Stimulated activated CD4-positive, alpha-beta T cell treated with anti-CD3 and anti-CD28 coated beads, Interleukin-2, amount 100 ng/mL, for 4 hours (primary cell): ENCODE data around the gene CTIF.

Experiments
- DNase-seq: peaks from one replicate; pipeline ENCODE4 v3.0.0-alpha.2; 2020; ENCODE audit warnings: low read depth

CTIF gene

DNA sequence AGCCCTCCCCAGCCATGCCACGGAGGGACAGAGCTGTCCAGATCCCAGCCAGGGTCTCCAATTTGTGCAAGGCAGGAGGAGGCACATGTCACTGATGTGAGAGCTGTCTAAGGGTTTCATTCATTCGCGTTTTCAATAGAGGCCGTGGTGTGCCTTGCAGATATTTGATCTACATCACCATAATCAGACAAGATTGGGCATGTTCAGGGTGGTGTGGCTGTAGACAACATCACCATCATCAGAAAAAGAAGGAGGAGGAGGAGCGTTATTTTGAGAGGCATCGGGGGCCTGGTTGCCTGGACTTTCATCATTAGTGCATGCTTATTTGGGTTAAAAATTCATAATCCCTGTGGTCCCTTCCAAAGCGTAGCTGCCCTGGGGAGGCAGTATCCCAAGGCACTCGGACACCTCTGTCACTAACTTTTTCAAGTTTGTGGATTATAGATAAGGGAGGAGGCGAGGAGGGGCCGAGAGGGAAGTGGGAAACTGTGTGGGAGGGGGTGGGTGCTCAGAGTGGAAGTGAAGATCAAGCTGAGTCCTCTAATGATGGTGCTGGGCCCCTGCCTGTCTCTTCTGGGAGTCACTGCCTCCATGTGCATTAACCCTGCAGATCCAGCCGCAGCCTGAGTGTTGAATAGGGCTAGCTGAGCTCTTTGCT lies 194.1 kb downstream of the CTIF start:
- DNase-seq, result no peak

DNA sequence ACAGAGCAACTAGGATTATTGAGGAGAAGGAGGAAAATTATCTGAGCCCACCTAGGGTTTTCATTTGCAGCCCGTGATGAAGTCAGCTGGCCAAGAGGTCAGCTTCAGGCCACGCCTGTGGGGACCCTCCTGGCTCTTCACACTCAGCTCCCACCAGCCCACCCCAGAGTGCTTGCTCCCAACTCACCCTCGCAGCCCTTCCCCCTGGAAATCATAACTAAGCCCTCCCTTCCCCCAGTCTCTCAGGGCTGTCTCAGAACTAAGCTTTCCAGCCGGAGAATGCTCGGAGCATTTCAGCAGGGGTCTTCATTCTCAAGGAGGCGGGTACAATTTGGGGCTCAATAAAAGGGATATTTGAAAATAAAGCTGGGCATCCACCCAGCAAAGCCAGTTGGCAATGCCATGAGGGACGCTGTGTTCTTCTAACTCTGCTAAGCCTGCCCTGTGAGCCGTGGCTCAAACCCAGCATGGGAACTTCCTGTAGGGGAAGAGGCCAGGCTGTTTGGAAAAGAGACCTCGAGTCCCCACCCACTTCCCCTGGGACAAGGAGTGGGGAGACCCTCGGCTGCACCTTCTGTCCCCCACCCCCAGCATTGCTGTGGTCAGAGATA lies 194.9 kb downstream of the CTIF start:
- DNase-seq, result no peak

DNA sequence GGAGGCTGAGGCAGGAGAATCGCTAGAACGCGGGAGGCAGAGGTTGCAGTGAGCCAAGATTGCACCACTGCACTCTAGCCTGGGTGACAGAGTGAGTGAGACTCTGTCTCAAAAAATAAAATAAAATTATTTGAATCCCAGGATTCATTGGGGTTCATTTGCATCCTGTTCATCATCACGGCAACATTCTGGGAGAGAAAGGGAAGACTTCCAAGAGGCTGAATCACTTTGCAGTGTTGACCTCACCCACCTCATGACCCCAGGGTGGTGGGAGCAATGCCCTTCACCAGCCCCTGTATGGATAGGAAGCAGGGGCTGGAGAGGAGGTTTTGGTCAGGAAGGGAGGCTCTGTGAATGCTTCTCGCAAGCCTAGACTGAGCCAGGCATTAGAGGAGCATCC lies 195.6 kb downstream of the CTIF start:
- DNase-seq, result no peak

DNA sequence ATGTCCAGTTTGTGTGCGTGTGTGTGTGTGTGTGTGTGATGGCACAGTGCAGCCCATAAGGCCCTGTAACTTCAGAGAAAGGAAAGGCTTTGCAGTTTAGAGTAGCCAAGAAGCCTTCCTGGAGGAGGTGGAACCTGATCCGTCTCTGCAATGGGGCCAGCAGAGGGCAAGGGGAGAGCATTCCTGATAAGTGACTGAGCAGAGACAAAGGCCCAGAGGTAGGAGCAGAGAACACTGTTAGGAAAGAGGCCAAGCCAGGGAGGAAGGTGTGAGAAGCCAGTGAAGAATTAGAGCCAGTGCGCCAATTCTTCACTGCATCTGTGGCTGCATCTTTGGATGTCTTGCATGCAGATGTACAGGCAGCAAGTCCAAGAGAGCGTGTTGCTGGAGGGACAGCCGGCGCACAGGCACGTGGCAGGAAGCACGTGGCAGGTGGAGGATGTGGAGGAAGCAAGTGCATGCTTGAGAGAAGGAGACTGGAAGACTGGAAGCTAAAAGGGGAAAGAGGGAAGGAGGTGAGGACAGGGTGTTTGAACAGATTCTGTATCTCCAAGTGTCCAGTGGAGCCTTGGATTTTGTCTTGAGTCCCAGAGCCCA lies 196.3 kb downstream of the CTIF start:
- DNase-seq, result no peak

DNA sequence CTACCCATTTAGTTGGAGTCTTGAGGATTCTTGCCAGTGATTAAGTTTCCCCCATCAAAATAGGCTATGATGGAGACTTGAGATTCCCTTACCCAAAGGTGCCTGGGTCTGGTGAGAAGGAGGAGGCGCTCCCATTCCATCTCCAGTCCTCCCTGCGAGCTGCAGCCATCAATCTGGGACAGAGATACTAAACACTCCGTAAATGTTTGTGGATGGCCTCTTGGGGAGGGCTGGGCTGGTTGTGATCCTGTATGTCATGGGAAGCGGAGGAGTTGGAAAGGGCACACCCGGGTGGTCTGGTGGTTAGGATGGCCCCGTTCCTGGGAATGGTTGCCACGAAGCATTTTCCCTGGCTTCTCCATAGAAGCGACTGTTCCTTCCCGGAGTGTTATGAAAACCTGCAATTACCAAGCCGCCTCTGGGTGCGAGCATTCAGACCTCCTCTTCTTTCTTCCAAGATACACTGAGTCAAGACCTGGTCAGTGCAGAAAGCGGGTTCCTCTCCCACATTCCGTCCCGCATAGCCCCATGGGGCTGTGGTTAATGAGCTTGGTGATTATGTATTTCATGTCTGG lies 196.9 kb downstream of the CTIF start:
- no peak for DNase-seq

DNA sequence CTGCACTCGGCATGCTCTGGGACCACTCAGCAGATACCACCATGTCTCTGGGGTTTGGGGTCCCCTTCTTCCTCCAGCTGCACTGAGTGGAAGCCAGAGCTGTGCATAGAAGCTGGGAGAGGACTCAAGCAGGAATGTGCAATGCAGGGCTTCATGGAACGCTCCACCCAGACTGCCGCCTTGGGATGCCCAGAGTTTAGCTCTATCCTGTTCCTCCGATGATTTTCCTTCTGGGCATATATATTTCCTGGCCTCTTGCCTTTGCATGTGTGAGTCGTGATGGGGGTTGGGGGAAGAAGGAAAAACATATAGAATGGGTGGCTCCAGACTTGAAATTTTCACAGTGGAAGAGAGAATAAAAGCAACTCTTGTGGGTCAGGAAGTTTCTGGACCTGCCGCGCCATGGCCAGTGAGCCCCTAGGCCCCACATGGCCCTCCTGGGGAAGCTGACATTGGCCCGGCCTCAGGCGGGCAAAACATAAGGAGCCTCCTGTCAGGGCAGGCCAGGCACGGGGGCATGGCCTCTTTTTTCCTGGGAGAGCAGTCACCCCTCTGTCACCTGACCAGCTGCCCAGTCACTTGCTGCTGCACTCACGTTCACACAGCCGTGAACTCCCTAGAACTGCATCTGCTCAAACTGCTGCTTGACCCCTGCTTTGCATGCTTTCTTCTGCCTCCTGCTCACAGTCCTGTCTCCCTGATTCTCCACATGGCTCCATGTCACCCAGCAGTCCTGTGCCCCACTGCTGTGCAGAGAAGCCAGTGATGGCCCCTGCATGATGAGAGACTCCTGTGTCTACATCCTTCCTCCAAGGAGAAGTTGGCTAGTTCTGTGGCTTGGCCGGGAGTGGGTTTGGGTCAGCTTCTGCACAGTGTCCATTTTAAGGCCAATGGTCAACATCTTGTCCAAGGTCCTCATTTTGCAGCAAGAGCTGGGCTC lies 197.8 kb downstream of the CTIF start:
- no peak for DNase-seq

DNA sequence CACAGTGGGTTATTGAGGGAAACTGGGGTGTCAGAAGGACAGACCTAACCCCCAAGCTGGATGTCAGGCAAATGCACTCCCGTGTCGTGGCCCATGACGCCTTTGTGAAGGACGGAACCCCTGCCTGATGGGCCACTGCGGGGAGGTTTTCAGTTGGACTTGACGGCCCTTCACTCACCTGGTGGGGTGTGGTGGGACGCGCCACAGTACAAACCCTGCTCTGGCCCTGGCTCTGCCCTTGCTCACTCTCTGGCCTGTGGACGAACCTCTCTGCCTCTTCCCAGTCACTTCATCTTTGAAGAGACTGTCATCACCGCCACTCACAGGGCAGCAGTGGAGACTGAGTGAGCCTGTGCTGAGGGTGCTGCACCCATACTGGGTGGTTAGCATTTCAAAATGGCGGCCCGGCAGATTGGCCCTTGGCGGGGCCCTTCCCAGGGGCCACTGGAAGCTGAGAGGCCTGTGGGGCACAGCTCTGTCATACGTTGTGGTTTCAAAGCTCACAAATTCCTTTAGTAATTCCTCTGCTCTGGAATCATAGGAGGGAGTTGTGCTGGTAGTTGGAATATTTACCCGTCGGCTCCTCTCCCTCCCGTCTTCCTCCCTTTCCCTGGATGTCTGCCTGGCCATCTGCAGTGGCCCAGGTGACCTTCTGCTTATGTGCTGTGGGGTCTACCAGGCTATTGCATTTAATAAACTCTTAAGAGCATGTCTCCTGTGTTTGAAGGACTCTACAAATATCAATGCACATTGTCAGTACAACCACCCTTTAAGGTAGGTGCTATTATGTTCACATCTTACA lies 200.6 kb downstream of the CTIF start:
- no peak for DNase-seq

- DNase-seq, result no peak
These were observed 201.2 kb downstream of the CTIF start for GRCh38 chr18:48740068-48740440.

GRCh38 chr18:48740851-48741485 lies 202.1 kb downstream of the CTIF start:
- DNase-seq, result no peak

- DNase-seq, result no peak
These were observed 203.0 kb downstream of the CTIF start for GRCh38 chr18:48741866-48742265.

DNA sequence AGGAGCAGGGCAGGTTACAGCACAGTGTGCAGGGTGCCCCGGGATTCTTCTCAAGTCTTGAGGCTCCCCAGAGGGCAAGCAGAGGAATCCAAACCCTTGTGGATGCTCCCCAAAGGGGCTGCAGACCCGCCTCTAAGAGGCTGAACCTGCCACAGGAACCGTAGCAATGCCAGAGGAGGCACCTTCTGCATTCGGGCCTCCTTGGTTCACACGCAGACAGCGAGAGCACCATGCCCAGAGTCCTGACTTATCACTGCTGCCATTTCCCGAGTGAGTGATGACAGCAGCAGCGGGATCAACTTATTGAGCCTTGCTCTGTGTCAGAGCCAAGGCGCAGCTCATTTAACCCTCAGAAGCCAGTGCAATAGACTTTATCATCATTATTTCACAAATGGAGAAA lies 203.5 kb downstream of the CTIF start:
- DNase-seq, result no peak

GRCh38 chr18:48742706-48743475 lies 204.1 kb downstream of the CTIF start:
- no peak for DNase-seq

GRCh38 chr18:48743886-48744285 lies 205.1 kb downstream of the CTIF start:
- DNase-seq, result no peak

- DNase-seq, result no peak
These were observed 206.5 kb downstream of the CTIF start for GRCh38 chr18:48745293-48745692.

- DNase-seq, result no peak
These were observed 210.9 kb downstream of the CTIF start for GRCh38 chr18:48749768-48750167.

DNA sequence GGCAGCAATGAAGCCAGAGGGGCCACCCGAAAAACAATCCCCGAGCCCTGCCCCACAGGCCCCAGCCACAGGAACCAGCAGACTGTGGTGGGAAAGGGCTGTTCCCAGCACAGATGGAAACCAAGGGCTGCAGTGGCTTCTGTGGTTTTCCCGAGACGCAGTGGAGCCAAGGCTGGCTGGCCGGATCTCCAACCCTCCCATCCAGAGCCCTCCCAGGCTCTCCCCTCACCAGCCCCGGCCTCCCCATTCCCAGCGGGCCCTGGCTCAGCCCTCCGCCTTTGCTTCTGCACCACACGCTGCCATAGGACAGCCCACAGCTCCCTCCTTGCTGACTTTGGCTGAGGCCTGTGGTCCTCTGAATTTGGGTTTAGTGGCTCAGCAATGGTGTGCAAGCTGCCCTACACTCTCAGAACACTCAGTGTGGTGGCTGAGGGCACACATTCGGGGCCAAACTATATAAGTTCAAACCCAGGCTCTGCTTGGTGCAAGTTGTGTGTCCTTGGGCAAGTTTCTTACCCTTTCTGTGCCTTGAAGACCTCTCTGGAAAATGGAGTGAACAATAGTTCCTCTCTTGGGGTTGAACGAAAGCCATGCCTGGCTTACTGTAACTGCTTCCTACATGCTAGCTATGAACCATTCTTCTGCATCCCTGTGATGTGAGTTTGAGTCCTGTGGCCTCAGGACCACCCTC lies 211.8 kb downstream of the CTIF start:
- DNase-seq, result no peak

DNA sequence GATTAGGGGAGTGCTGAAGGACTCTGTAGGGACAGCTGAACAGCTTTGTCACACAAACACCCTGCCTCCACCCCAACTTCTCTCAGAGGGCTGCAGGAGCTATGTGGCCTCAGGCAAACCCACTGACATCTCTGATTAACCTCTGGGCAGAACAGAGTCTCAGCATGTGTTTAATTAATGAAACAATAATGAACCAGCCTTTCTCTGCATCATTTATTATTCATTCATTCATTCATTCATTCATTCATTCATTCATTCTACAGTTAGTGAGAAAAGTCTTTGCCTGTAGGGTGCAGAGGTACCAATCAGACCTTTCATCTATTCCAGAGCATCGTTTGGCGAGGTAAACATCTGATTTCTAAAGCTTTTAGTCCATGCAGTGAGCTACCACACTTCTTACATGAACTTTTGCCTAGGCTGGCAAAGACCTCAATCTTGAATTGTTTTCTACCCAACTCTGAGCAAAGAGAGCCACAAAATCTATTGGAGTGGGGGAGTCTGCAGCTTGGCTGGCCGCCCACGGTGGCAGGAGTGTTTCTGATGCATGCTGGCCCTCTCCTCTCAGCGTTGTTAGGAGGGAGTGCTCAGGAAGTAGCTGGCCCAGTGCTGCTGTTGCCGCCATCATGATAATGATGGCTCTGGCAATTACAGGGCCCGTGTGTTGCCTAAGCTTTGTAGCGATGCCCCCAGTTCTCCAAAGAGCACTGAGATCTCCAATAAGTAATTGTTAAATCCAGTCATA lies 213.1 kb downstream of the CTIF start:
- no peak for DNase-seq

DNA sequence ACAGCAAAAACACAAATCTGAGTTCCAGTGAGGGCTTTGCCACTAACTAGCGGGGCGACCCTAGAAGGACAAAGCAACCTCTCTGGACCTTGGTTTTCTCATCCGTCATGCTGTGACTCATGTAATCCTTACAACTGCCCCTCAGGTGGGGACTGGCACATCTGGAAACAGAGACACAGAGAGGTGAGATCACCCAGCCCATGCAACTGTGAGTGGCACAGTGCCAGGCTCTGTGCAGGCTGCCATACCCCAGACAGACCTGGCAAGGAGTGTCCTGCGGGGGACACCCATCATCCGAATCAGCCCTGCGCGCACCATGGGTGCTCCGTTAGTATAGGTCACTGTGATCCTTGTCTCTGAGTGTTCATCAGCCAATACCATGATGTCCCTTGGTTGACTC lies 213.6 kb downstream of the CTIF start:
- no peak for DNase-seq

- DNase-seq, result no peak
These were observed 214.1 kb downstream of the CTIF start for GRCh38 chr18:48752928-48753327.
